Renal pelvis (tissue), 12 donors: ENCODE data around the gene WSB2. TPM values are rescaled to one million over a fixed set of nuclear protein-coding genes. Genes with fewer than 3 reads are reported as not detected.
"Not testable (repeated sequence)": the region's sequence is repeated elsewhere in the genome, so short reads cannot be mapped to it uniquely, and the experiment has no call there.

Experiments
- DNase-seq: peaks from one replicate; pipeline ENCODE4 v3.0.0-alpha.2; 2013
- long read RNA-seq, 16 experiments: transcript quantifications; one replicate each; lab custom pipeline, GENCODE V29; 2026
- polyA plus RNA-seq, 3 donors: library from polyadenylated mRNA; unstranded; fragments of 120-200 nt; gene quantifications; one replicate each; pipeline ENCODE4 v1.2.1, GENCODE V29; 2013; ENCODE audit not compliant: insufficient read length in 3 of 3

WSB2 gene
- 10 to 100 TPM; 45.8 to 47.7 (median 46.5) TPM for polyA plus RNA-seq
- long read RNA-seq, donor 1, transcript WSB2-201 (9 exons, 2,646 nt) = major isoform, 13 of 14 reads
- long read RNA-seq, donor 1, partial matches to known transcripts = 0 of 14 reads
- long read RNA-seq, donor 1, other reads (novel, unspliced or antisense) = 0 of 14 reads
- long read RNA-seq, donor 2, transcript WSB2-201 (9 exons, 2,646 nt) = major isoform, 15 of 16 reads
- long read RNA-seq, donor 2, partial matches to known transcripts = 0 of 16 reads
- long read RNA-seq, donor 2, other reads (novel, unspliced or antisense) = 0 of 16 reads
- long read RNA-seq, donor 3, transcript WSB2-201 (9 exons, 2,646 nt) = major isoform, 11 of 14 reads
- long read RNA-seq, donor 3, partial matches to known transcripts = 0 of 14 reads
- long read RNA-seq, donor 3, other reads (novel, unspliced or antisense) = 0 of 14 reads
- long read RNA-seq, donor 4, transcript WSB2-201 (9 exons, 2,646 nt) = major isoform, 11 of 16 reads
- long read RNA-seq, donor 4, partial matches to known transcripts = 0 of 16 reads
- long read RNA-seq, donor 4, other reads (novel, unspliced or antisense) = 0 of 16 reads
- long read RNA-seq, donor 5, transcript WSB2-201 (9 exons, 2,646 nt) = major isoform, 5 of 5 reads
- long read RNA-seq, donor 5, partial matches to known transcripts = 0 of 5 reads
- long read RNA-seq, donor 5, other reads (novel, unspliced or antisense) = 0 of 5 reads
- long read RNA-seq, donor 6, transcript WSB2-201 (9 exons, 2,646 nt) = major isoform, 19 of 20 reads
- long read RNA-seq, donor 6, partial matches to known transcripts = 0 of 20 reads
- long read RNA-seq, donor 6, other reads (novel, unspliced or antisense) = 0 of 20 reads
- long read RNA-seq, donor 7, transcript WSB2-201 (9 exons, 2,646 nt) = major isoform, 17 of 20 reads
- long read RNA-seq, donor 7, partial matches to known transcripts = 0 of 20 reads
- long read RNA-seq, donor 7, other reads (novel, unspliced or antisense) = 0 of 20 reads
- long read RNA-seq, donor 8, partial matches to known transcripts = 0 of 4 reads
- long read RNA-seq, donor 8, other reads (novel, unspliced or antisense) = 0 of 4 reads
- long read RNA-seq, donor 9, transcript WSB2-201 (9 exons, 2,646 nt) = major isoform, 17 of 19 reads
- long read RNA-seq, donor 9, partial matches to known transcripts = 0 of 19 reads
- long read RNA-seq, donor 9, other reads (novel, unspliced or antisense) = 0 of 19 reads
- long read RNA-seq, donor 10, transcript WSB2-201 (9 exons, 2,646 nt) = major isoform, 12 of 22 reads
- long read RNA-seq, donor 10, partial matches to known transcripts = 5 of 22 reads
- long read RNA-seq, donor 10, other reads (novel, unspliced or antisense) = 0 of 22 reads
- long read RNA-seq, donor 11, transcript WSB2-201 (9 exons, 2,646 nt) = major isoform, 17 of 20 reads
- long read RNA-seq, donor 11, partial matches to known transcripts = 0 of 20 reads
- long read RNA-seq, donor 11, other reads (novel, unspliced or antisense) = 0 of 20 reads
- long read RNA-seq, donor 12, transcript WSB2-201 (9 exons, 2,646 nt) = major isoform, 20 of 21 reads
- long read RNA-seq, donor 12, partial matches to known transcripts = 0 of 21 reads
- long read RNA-seq, donor 12, other reads (novel, unspliced or antisense) = 0 of 21 reads
- long read RNA-seq, donor 13, transcript WSB2-201 (9 exons, 2,646 nt) = major isoform, 11 of 11 reads
- long read RNA-seq, donor 13, partial matches to known transcripts = 0 of 11 reads
- long read RNA-seq, donor 13, other reads (novel, unspliced or antisense) = 0 of 11 reads
- long read RNA-seq, donor 14 = 0 reads
- long read RNA-seq, donor 15, transcript WSB2-201 (9 exons, 2,646 nt) = major isoform, 27 of 30 reads
- long read RNA-seq, donor 15, partial matches to known transcripts = 0 of 30 reads
- long read RNA-seq, donor 15, other reads (novel, unspliced or antisense) = 0 of 30 reads
- long read RNA-seq, donor 16, transcript WSB2-201 (9 exons, 2,646 nt) = major isoform, 13 of 16 reads
- long read RNA-seq, donor 16, partial matches to known transcripts = 0 of 16 reads
- long read RNA-seq, donor 16, other reads (novel, unspliced or antisense) = 0 of 16 reads

- peak; percentile 55 for DNase-seq
Measured at GRCh38 chr12:118061011-118061872, at the start of gene WSB2. WSB2 (minus strand) TSS chr12:118061179; CDS start chr12:118061048, 131 bp downstream.

GRCh38 chr12:118109088-118109487, 48.1 kb upstream of the WSB2 start:
- no peak for DNase-seq

- DNase-seq = no peak
Measured at GRCh38 chr12:118107694-118108093, 46.7 kb upstream of the WSB2 start.

GRCh38 chr12:118107011-118107410, 46.0 kb upstream of the WSB2 start:
- no peak for DNase-seq

GRCh38 chr12:118103601-118104382, 42.8 kb upstream of the WSB2 start, which contains the start of gene VSIG10:
VSIG10 (minus strand) TSS chr12:118104011; CDS start chr12:118103671, 340 bp downstream.
- peak; percentile 50 for DNase-seq

DNA sequence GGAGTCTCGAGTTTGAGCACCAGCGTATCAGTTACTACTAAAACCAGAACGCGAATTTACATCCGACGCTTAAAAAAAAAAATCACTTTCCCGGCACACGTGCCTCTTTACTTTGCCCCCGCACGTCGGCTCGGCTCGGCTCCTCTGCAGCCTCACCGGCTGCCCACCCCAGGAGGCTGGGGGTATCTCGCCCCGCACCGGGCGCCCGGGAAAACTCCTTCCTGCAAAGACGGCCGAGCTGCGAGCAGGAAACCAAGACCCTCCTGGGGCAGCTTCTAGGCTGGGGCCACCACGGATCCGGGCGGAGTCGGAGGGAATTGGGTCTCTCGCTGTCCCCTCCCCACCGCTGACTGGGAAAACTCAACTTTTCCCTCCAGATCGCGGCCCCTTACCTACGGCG, 42.2 kb upstream of the WSB2 start:
- DNase-seq = peak; percentile 36

DNA sequence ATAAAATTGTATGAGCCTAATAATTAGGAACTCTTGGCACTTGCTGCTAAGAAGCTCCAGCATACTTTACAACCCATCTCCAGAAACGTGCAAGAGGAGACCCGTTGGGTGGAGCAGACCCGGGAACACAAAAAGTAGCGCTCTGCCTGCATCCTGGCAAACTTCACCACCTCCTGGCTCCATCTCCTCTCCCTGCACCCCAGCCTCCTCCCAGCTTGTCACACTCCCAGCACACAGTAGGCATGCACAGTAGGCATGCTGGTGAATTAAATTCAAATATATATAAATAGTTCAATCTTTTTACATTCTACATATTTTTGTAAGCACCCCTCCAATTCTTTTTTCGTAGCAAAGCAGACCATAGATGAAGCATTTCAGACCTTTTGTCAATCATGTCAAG, 41.6 kb upstream of the WSB2 start:
- no peak for DNase-seq

DNA sequence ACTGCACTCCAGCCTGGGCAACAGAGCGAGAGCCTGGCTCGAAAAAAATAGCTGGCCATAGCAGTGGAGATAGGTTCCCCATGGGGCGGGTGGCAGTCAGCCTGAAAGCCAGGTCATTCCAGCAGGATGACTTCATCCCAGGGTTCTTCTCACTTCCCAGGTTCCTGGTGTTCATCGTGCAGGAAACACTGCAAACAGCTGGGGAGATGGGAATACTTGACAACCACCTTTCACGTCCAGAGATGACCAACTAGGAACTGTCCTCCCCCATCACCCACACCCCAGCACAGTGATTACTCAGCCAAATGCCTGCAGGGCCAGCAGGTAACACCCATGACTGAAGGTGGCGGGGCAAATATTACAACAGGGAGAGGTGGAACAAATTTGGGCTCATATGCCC, 41.1 kb upstream of the WSB2 start:
- no peak for DNase-seq

- no peak for DNase-seq
Measured at GRCh38 chr12:118101051-118101450, 40.1 kb upstream of the WSB2 start.

DNA sequence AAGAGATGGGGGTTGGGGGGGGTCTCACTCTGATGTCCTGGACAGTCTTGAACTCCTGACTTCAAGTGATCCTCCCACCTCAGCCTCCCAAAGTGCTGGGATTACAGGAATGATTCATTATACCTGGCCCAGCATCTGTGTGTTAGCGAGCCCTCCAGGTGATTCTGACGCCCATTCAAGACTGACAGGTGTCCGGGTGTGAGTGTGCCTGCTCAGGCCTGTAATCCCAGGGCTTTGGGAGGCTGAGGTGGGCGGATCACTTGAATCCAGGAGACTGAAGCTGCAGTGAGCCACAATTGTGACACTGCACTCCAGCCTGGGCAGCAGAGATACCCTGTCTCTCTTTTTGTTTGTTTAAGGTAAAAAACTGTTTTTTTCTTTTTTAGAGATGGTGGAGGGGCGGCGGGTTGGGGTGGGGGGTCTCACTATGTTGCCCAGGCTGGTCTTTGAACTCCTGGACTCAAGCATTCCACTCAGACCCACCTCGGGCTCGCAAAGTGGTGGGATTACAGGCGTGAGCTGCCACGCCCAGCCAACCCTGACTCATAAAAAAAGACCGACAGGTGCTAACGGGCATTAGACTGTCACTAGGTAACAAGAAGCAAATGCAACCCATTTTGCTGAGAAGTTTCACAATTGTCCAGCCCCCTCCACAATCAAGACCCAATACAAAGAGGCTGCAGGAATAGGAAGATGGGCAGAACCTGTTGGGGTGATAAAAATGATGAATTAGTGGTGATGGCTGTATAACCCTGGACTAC, 38.1 kb upstream of the WSB2 start:
- no peak for DNase-seq

DNA sequence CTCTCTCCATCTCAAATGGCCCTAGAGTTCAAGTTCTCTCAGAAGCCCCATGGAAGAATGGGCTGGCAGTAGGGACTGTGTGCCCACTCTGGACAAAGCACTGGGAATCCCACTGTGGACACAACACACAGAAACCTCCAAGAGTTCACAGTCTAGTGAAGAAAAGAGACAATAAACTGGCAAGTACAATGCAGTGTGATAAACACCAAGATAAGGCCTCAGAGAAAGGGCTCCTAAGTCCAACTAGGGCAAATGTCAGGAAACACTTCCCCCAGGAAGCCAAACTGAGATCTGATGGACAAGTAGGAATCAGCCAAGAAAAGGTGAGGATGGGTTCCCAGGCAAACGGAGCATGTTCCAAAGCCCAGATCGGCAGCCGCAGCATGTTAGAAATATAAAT, 37.4 kb upstream of the WSB2 start:
- DNase-seq = no peak

DNA sequence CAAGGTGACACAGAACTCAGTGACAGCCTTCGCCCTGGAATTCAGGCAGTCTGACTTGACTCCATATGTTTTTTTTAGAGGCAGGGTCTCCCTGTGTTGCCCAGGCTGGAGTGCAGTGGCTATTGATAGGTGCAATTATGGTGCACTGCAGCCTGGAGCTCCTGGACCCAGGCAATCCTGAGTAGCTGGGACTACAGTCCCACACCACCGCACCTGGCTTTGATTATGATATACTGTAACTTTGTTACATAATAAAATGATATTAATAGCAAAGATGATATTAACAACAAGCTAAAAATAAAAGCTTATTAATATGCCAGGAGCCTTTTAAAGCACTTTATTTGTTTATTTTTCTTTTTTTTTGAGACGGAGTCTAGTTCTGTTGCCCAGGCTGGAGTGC, 33.1 kb upstream of the WSB2 start:
- DNase-seq = no peak

DNA sequence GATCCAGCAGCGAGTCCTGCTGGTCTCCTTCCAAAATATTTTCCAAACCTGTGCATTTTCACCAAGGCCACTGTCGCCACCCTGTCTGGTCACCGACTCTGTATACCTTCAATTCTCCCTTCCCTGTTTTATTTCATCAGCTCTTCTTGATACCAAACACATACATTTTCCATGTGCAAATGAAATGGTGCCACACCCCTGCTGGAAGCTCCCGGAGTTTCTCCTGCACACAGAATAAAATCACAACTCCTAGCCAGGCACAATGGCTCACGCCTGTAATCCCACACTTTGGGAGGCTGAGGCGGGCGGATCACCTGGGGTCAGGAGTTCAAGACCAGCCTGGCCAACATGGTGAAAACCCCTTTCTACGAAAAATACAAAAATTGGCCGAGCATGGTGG, 28.8 kb upstream of the WSB2 start:
- no peak for DNase-seq

DNA sequence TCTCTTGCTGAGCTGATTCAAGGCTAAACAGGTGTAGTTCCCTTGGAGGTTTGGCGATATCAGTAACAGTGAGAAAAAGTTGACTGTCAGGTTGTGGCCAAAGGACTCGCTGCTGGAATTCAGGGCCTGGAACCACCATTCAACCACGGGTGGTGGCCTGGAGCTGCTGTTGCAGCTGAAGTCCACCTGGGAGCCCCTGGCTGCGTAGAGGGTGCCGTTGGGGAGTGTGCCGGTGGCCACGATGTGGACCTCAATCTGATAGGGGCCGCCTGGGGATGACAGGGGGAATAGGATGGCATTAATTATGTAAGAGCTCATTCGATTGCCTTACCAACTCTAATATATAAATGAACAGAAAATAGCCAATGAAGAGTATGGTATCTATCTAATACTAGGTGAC, 21.2 kb upstream of the WSB2 start:
- DNase-seq = no peak

- not testable (repeated sequence) for DNase-seq
Measured at GRCh38 chr12:118081521-118081920, 20.5 kb upstream of the WSB2 start.

- DNase-seq = no peak
Measured at GRCh38 chr12:118073768-118074167, 12.8 kb upstream of the WSB2 start.

DNA sequence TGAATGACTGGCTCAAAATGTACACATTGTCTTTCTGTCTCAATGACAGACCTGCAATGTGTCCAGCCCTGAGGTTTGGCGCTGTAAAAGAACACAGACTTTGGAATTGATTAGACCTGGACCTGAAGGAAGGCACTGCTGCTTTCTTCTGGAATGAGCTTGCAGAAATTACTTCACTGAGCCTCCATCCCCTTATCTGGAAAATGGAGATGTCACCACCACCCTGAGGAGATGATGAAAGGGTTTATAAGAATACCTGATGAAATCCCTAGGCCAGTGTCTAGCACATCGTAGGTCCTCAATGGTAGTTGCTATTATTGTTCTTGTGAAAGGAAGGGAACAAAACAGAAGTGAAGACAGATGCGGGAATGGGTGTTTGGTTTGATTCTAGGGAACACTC, 9.7 kb upstream of the WSB2 start:
- DNase-seq = no peak

- DNase-seq = no peak
Measured at GRCh38 chr12:118068445-118068844, 7.5 kb upstream of the WSB2 start.
